Activated CD4-positive, alpha-beta T cell treated with anti-CD3 and anti-CD28 coated beads, Interleukin-2, amount 50 U/mL, for 1 hour (primary cell): ENCODE data around the gene PTMA.
"Not testable (repeated sequence)": the region's sequence is repeated elsewhere in the genome, so short reads cannot be mapped to it uniquely, and the experiment has no call there.

ENCODE experiments used
- DNase-seq: peaks from one replicate; pipeline ENCODE4 v3.0.0-alpha.2; 2020

The PTMA gene

DNA sequence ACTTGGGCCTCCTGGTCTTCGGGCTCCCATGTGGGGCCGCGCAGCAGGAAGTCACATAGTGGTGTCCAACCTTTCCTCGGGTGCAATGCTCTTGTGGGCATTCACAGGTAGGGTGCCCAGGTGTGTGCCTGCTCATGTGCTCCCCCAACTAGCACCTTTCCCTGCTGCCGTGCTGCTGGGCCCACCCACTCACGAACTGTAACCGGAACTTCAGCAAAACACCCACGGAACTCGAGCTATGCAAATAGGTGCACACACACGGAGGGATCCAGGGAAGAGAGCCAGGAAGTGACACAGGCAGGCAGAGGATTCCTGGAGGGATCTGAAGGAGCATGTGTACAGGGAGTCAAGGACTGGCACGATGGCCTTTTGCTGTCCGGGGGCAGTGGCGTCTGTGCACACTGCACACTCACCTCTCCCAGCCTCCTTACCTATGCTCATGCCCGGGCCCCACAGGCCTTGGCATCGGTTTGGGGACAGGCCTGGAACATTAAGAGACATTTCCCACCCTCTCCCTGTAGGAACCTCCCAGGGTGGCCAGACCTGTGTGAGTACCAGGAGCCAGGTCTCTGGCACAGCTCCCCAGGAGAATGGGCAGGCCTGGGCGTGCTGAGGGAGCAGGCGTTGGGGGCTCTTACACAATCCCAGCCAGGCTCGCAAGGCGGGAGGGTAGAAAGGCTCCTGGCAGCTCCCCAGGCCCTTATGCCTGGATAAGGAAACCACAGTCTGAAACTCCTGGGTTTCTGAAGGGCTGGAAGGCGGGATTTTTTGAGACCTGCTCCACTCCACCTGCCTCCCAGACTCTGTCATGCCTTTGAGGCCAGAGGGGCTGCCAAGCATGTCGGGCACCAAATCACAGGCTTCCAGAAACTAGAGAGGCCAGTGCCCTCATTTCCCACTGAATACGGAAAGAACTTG lies 6.6 kb upstream of the PTMA start:
- DNase-seq, result no peak

DNA sequence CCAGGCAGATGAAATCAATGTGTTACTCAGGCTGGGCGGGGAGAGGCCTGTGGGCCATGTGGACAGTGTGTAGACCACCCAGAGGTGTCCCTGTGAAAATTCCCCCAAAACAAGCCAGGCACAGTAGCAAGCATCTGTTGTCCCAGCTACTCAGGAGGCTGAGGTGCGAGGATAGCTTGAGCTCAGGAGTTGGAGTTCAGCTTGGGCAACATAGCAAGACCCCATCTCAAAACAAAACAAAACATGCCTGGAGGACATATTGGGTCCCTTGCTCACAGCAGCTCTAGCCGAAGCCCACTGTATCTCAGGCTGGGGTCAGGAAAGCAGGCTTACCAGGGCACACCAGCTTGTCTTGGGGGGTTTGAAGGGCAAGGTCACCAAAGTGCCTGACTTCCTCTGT lies 4.3 kb upstream of the PTMA start:
- no peak for DNase-seq

DNA sequence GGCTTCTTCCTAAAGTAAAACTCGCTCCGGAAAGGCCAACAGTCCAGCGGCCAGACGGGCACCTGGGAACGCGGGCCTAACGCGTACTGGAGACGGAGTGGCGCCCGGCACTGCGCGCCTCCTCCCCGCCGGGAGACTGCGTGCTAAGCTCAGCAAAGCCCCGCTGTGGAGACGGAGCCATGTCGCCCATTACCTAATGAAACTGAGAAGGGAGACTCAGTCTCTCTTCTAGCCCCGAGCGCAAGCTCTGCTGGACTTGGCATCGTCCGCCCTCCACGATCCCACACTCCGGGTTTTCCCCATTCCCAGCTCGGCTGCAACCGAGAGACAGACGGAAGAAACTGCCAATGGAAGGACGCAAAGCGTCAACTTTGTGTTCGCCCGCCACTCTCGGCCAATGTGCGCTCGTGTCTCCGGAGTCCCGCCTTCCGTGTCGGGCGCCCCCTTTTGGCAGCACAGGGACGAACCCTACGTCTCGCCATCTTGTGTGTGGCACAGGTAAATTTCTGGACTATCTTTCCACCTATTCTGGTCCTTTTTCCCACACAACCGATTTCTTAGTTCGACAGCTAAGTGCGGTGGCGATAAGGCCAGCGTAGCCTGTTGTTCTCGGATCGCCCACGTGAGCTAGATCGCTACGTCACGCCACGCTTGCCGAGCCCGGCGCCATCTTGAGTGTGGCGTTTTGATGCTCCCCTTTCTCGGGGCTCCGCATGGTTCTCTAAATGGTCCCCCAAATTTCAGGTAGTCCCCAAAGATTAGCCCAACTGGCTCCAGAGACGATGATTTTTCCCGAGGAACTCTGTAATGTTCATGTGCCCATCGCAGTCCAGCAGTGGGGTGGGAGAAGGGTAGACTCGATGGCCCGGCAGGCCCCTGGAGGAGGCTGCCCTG lies 1.3 kb upstream of the PTMA start:
- DNase-seq, result peak; percentile 98

DNA sequence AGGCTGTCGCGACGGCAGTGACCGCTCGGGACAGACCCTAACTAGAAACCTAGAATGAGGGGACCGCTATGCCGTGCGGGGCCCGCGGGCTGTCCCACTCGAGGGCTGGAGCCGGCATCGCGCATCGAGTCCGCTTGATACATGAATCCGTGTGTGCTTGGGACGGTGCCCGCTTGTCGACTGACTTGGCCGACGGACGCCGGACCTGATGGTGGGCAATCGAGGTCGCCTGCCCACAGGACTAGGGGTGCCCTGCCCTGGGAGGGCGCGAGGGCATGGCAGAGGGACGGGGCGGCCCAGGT lies 749 bp upstream of the PTMA start:
- peak; percentile 55 for DNase-seq

DNA sequence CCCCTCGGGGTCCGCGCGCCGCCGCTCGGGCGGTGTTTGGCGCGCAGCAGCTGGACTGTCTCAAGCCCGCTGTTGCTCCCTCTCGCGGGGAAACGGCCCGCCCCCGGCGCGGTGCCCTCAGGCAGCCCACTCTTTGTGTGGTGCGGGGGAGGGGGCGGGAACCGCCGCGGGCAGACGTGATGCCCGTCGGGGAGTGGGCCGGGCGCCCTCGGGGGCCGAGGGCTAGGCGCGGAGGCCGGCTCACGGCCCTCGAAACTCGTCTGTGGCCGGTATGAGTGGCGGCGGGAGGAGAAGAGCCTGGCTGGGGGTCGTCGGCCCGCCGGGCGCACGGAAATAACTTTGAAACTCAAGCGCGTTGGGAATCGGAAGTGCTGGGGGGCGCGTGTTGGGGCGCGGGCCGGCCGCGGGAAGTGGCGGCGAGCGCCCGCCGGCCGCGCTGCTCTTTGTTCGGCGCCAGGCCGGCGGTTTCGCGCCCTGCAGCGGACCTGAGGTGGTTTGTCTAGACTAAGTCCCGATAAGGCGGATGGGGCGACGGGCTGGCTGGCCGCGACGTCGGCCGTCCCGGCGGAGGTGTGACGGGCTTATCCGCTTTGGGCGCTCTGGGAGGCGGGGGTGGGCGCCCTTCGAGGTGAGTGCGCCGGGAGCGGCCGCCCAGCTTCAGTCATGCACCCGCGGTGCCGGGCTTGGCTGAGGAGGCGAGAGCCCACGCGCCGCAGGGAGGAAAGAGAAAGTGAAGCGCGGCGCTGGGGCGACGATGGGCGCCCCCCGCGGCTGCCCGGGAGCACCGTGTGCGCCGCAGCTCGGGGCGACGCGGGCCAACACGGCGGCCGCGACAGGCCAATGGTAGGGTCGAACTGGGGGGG lies 679 bp downstream of the PTMA start:
- peak; percentile 48 for DNase-seq

DNA sequence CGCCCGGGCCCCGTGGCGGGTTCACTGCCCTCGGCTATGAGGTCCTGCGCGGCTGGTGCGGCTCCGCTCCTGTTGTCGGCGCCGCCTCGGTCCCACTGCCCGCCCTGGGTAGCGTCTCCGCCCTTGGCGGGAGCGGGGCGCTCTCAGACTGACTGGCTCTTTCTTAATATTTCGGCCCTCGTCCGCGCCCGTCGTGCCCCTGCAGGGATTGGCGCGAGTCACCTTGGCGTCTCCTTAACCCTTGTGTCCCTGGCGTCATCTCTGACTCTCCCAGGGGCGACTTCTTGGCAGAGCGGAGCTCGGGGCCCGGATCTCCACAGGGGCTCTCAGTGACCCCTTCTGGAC lies 1.3 kb downstream of the PTMA start:
- peak; percentile 41 for DNase-seq

DNA sequence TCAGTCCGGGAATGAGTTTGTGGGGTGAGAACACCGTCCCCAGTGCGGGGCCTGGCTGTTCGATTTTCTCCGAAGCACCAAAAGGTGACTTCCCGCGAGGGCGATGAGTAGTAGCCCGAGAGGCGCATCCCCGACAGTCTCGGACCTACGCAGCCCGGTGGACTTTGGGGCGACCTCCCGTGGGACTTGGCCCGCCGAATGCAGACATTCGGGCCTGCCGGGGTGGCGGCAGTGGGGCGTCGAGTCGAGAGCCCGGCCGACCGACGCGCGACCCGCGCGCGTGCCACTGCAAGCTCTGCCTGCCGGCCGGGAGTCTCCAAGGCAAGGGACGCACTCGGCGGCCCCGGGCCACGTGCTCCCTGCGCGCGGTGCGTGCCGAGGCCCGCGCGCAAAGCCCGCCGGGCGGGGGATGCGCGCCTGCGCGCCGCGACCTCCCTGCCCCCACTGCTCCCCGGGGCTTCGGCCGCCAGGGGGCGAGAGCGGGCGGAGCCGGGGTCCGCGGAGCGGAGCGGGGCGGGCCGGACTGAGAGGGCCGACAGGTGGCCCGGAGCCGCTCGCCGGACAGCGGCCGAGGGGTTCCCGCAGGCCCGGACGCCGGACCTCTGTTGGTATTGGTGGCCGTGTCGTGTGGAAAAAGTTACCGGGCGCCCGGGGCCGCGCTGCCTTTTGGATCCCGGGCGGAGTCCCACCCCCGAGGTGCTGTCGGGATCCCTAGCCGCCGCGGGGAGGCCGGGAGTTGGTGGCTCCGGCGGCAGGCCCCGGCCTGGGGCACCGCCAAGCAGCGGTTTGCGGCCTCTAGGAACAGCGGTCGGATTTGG lies 1.9 kb downstream of the PTMA start:
- DNase-seq, result peak; percentile 83

DNA sequence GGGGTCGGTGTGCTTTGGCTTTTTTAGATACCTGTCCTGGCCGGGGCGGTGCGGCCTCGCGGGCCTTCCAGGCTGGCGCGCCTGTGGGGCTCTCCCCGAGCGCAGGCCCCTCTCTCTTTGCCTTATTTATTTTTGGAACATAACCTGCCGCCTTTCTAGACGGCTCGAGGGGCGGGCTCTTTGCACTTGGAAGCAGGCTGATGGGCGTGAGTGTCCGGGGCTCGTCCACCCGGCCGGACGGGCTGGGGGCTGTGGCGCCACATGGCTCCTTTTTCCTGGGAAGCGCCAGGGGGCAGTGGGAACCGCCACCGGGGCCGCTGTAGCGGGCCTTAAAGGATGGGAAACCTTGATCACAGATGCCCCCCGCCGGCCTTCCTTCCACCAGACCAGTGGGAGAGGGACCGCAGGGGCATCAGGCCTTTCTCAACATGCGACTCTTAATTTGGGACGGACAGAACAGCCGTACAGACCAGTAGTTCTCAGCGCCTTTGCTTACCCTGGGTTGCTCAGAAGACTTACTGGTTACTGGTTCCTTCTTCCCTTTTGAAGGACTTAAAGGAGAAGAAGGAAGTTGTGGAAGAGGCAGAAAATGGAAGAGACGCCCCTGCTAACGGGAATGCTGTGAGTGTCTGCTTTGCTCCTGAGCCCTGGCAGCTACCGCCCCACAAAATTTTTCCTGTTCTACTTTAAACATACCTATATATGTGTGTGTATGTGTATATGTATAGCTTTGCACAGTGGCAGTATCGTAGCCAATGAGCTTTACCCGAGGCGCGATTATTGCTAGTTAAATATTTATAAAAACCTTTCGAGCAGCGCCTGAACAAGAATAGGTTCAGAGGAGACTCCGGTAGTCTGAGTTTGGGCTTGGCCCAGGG lies 2.7 kb downstream of the PTMA start:
- DNase-seq, result no peak

DNA sequence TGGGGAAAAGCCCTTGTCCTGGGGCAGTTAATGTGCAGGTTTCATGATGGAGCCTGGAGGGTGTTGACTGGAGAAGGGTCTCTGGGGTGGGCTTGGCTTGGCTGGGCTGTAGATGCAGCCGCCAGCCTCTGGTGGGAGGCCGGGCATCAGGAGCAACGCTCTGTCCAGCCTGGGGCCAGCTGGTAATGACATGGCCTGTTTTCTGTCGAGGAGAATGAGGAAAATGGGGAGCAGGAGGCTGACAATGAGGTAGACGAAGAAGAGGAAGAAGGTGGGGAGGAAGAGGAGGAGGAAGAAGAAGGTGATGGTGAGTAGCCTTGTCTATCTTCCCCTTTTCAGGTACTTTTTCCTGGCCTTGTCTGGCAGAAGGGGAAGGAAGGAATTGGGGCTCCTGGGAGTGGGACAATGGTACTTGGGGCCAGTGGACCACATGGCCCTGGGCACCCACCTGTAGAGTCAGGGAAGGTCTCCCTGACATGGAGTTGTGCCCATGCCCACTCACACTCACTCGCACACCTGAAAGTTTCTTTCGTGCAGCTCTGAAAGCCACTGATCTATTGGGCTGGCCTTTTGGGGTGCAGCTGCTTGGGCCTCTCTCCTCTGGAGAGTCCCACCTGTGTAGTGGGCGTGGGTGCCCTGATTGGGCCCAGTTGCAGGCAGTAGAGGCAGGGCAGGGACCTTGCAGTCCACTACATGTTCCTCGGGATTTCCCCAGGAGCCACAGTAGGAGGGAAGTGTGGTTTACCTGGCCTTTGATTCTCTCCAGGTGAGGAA lies 3.5 kb downstream of the PTMA start:
- DNase-seq, result no peak

DNA sequence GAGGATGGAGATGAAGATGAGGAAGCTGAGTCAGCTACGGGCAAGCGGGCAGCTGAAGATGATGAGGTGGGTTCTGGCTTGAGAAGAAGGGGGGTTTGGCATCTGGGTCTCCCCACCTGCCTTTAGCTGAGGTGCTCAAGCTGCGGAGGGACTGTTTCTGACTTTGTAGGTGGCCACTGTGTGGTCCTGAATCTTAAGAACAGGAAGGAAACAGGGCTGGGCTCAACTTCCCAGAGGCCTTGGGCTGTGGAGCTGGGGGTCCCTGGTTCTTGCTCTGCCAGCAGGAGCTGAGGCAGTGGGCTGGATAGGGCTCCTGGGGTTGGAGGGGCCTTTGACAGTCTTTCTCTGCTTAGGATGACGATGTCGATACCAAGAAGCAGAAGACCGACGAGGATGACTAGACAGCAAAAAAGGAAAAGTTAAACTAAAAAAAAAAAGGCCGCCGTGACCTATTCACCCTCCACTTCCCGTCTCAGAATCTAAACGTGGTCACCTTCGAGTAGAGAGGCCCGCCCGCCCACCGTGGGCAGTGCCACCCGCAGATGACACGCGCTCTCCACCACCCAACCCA lies 4.2 kb downstream of the PTMA start:
- peak; percentile 31 for DNase-seq

DNA sequence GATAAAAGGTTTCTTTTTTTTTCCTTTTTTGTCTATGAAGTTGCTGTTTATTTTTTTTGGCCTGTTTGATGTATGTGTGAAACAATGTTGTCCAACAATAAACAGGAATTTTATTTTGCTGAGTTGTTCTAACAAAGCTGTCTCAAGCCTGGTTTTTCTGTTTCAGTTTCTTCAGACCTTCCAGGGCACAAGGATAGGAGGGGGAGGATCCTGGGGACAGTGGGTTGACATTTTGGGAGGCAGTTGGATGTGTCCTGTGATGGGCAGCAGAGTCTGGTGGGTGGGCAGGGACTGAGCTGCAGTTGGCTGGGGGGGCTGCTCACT lies 5.0 kb downstream of the PTMA start:
- DNase-seq, result not testable (repeated sequence)

DNA sequence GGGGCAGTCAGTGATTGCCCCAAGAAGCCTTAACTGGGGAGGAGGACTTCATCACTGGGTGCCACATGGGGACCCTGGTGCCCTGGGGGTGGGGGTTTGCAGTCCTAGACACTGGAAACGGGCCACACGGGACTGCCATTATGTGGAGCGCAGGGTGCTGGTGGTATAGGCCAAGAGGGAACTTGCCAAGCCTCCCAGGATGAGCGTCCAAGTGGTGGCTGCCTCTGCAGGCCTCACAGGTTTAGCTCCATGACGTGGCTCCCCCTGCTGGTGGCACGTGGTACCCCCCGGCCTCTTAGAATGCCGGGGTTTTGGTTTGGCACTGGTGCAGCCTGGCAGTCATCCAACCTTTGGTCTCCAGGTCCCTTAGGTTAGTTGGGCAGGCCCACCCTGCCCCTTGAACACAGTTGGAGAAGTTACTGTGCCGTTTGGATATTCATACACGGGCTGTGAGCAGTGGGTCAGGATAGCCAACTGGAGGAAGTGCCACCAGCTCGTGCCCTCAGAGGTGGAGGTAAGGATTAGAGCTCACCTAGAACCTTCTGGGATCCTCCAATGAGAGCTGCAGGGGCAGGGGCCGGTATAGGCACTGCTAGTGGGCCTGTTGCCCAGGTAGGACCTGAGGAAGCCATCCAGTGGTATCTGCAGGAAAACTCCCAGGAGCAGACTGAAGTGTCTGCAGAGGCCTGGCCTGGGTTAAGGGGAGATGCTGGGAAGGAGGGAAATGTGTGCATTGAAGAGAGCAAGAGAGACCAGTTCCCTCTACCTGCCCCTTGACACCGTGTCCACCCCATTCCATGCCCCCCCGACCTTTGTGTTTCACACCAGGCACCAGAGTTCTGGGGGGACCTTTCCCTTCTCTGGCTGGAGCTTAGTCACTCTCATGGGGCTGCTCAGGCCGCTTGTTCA lies 5.7 kb downstream of the PTMA start:
- DNase-seq, result peak; percentile 94

DNA sequence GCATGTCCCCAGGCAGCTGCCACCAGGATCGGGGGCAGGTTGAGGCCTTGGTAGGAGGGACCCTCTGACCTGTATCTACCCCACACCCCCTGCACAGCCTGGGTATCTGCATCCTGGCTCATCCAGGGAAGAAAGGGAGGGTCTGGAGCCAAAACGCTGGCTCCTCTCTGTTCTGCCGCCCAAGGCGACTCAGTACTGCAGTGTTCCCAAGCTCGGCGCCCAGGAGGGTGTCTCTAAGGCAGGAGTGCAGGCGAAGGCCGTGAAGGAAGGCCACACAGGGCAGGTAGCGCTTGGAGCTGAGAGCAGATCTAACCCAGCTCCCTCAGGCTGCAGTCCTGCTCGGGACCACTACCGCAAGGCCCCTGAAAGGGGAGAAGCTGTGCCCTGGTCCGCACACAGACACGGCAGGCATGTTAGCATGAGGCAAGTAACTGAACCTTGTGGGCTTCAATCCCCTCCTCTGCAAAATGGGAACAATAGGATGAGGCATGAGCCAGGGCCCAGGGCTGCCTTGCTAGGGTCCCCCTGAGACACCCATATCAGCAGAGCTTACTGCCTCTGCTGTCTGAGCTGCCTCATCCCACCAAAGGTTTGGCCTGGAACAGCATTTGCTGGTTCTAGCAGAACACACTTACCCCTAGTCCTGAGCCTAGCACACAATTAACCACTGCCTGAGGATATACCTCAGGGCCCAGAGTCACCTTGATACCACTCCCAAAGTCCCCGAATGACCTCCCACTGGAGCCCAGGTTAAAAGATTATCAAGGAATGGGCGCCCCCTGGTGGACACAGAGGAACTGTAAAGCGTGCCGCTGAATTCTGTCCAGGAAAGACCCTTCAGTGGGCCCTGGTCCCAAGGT lies 6.5 kb downstream of the PTMA start:
- peak; percentile 82 for DNase-seq

DNA sequence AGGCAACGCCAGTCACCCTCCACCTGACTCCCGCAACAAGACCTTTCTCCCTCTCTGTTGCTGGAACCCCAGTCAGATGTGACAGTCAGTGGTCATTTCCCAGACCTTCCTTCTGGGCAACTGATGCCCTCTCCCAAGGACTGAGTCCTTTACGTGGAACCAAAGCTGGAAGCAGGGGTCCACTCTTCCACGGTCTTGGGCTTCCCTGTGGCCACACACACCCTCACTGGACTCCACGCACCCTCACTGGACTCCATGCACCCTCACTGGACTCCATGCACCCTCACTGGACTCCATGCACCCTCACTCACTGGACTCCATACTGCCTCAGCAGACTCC lies 7.1 kb downstream of the PTMA start:
- no peak for DNase-seq

DNA sequence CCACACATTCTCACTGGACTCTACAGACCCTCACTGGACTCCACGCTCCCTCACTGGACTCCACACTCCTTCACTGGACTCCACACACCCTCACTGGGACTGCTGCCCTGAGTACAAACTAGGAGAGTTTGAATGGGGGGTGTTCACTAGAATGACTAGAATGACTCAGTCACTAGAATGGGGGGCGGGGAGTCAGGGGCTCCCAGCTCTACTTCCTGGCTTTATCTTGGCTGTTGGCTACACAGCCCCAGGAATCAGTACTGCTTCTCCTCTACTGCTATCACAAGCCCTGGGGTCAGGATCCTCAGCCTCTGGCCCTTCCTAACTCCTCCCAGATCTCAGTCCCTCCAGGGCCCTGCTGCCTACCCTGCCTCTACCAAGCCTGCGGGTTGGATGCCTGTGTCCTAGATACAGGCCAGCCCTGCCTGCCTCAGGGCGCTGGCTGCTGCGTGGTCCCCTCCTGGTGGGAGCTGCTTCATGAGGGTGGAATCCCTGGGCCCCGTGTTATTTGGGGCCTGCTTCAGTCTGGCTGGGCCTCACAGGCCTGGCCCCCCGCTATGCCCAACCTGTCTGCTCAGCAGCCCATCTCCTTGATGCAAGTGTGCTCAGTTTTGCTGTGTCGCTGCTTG lies 7.8 kb downstream of the PTMA start:
- no peak for DNase-seq

DNA sequence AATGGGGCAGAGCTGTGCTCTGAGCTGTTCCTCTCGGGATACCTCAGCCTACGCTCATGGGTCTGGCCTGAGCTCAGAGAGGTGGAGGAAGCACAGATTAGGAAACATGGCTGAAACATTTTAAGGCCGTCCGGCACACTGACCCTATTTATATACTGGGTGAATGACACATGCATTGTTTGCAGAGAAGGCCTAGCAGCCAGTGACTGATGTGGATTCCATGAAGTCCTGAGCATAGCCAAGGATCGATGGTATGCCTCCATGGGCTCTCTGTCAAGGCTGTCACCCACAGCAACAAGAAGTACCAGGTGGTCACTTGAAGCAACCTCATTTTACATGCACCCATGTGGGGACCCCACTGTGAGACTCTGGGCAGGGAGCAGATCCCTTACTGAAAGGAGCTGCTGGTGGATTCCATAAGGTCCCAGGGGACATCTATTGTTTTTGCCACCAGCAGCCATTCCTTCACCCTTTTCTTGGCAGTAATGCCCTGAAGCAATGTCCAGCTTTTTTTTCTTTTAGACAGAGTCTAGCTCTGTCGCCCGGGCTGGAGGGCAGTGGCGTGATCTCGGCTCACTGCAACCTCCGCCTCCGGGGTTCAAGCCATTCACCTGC lies 8.4 kb downstream of the PTMA start:
- no peak for DNase-seq
